Hepatocyte (in vitro differentiated cells): ENCODE data around the gene NME4. TPM values are rescaled to one million over a fixed set of nuclear protein-coding genes. Genes with fewer than 3 reads are reported as not detected.
"Not testable (repeated sequence)": the region's sequence is repeated elsewhere in the genome, so short reads cannot be mapped to it uniquely, and the experiment has no call there.

Source experiments
- DNase-seq: peaks from one replicate; pipeline ENCODE4 v3.0.0-alpha.2; 2016; ENCODE audit warnings: low spot score
- H2AFZ ChIP-seq: fragments of 200-600 bp; sonication (generic); 2 replicates; pipeline ENCODE4 v1.6.0; 2016; ENCODE audit warnings: antibody characterized with exemption, mild to moderate bottlenecking
- H3K27ac ChIP-seq: fragments of 200-600 bp; sonication (generic); 2 replicates; pipeline ENCODE4 v1.5.1; 2016; ENCODE audit warnings: mild to moderate bottlenecking
- H3K27me3 ChIP-seq: fragments of 200-600 bp; sonication (generic); 2 replicates; pipeline ENCODE4 v1.6.1; 2016
- H3K36me3 ChIP-seq: fragments of 200-600 bp; sonication (generic); replicated peaks from 2 replicates; pipeline ENCODE4 v1.5.1; 2016; ENCODE audit warnings: low read depth; ENCODE audit not compliant: insufficient read depth
- H3K4me1 ChIP-seq: fragments of 200-600 bp; sonication (generic); 2 replicates; pipeline ENCODE4 v1.5.1; 2016; ENCODE audit warnings: mild to moderate bottlenecking, moderate library complexity; ENCODE audit not compliant: insufficient read depth
- H3K4me2 ChIP-seq: fragments of 200-600 bp; sonication (generic); 2 replicates; pipeline ENCODE4 v1.6.0; 2016
- H3K4me3 ChIP-seq: fragments of 200-600 bp; sonication (generic); 2 replicates; pipeline ENCODE4 v1.5.1; 2016; ENCODE audit warnings: mild to moderate bottlenecking
- H3K79me2 ChIP-seq: fragments of 200-600 bp; sonication (generic); 2 replicates; pipeline ENCODE4 v1.6.0; 2017; ENCODE audit warnings: mild to moderate bottlenecking
- H3K9me2 ChIP-seq: fragments of 200-600 bp; sonication (generic); replicated peaks from 2 replicates; pipeline ENCODE4 v1.6.0; 2017; ENCODE audit warnings: mild to moderate bottlenecking; ENCODE audit not compliant: insufficient read depth
- H3K9me3 ChIP-seq: fragments of 200-600 bp; sonication (generic); 2 replicates; pipeline ENCODE4 v1.5.1; 2016; ENCODE audit warnings: low read depth, mild to moderate bottlenecking
- H4K20me1 ChIP-seq: fragments of 200-600 bp; sonication (generic); 2 replicates; pipeline ENCODE4 v1.6.0; 2016; ENCODE audit warnings: mild to moderate bottlenecking; ENCODE audit not compliant: insufficient read depth, poor library complexity, severe bottlenecking
- CTCF ChIP-seq: fragments of 200-600 bp; sonication (generic); IDR thresholded peaks from 2 replicates; pipeline ENCODE4 v1.5.1; 2016; ENCODE audit warnings: antibody characterized with exemption, mild to moderate bottlenecking; ENCODE audit not compliant: poor library complexity
- EZH2 ChIP-seq: fragments of 200-600 bp; sonication (generic); IDR thresholded peaks from 2 replicates; pipeline ENCODE4 v1.6.1; 2016; ENCODE audit warnings: antibody characterized with exemption, mild to moderate bottlenecking, borderline replicate concordance
- EZH2phosphoT487 ChIP-seq: fragments of 200-600 bp; sonication (generic); IDR thresholded peaks from one replicate; pipeline ENCODE4 v1.6.1; 2018; ENCODE audit warnings: antibody characterized with exemption, mild to moderate bottlenecking, low read depth, moderate library complexity; ENCODE audit not compliant: unreplicated experiment, severe bottlenecking
- WGBS: methylation state at CpG from one replicate; pipeline ENCODE4 v1.1.6; 2016; ENCODE audit warnings: low lambda C conversion rate; ENCODE audit errors: missing lambda C conversion rate; 5-methylcytosine and 5-hydroxymethylcytosine counted together
- polyA plus RNA-seq: library from polyadenylated mRNA; unstranded; fragments of >200 nt; fragmentation: Nextera tagmentation; extraction: Ambion mirVana; gene quantifications from 2 replicates; pipeline ENCODE4 v1.2.1, GENCODE V29; 2016
- total RNA-seq: library from RNA; depleted of rRNA; stranded (reverse); fragments of >200 nt; gene quantifications from 2 replicates; pipeline ENCODE4 v1.2.3, GENCODE V29; 2014

Gene NME4
- total RNA-seq (168 and 227 TPM in 2 replicates), polyA plus RNA-seq (543 and 611 TPM in 2 replicates)

- no peaks in the 10 kb centered on the region for H4K20me1 ChIP-seq
- peaks cover 19% of the 10 kb centered on the region for H3K4me1 ChIP-seq
- H3K36me3 ChIP-seq, result no peaks in the 10 kb centered on the region
- 2% methylated on average over 36 of the region's 75 CpGs for WGBS
- TF ChIP-seq CTCF (no peak), EZH2phosphoT487 (no peak), EZH2 (no peak)
- peak within 1 kb of the TSS; percentile 82 for H3K4me3 ChIP-seq
- H3K9me3 ChIP-seq, result no peaks in the 10 kb centered on the region
- H3K27ac ChIP-seq, result peak within 1 kb of the TSS; percentile 87
- peak within 1 kb of the TSS; percentile 90 for H2AFZ ChIP-seq
- H3K27me3 ChIP-seq, result no peaks in the 10 kb centered on the region
- peaks cover 22% of the 10 kb centered on the region for H3K79me2 ChIP-seq
- no peaks in the 10 kb centered on the region for H3K9me2 ChIP-seq
- DNase-seq, result peak; percentile 73
- peak within 1 kb of the TSS; percentile 93 for H3K4me2 ChIP-seq
These were observed at the start of gene NME4 for GRCh38 chr16:397135-397661. Gene NME4, plus strand, starts transcription at chr16:397199. Its CDS starts 24 bp downstream, at chr16:397223.

GRCh38 chr16:347203-347602 is 49.8 kb upstream of the NME4 start:
- peaks cover 97% of the 10 kb centered on the region for H3K79me2 ChIP-seq
- H3K4me3 ChIP-seq, result no peak overlapping the region
- WGBS, result 92% methylated on average over 6 of the region's 6 CpGs
- DNase-seq, result no peak
- H3K27me3 ChIP-seq, result no peaks in the 10 kb centered on the region
- TF ChIP-seq CTCF, result no peak
- no peak for TF ChIP-seq EZH2phosphoT487
- no peak for TF ChIP-seq EZH2
- H4K20me1 ChIP-seq, result peaks cover 87% of the 10 kb centered on the region
- H3K4me2 ChIP-seq, result no peak overlapping the region
- H2AFZ ChIP-seq, result no peak overlapping the region
- H3K9me2 ChIP-seq, result no peaks in the 10 kb centered on the region
- no peaks in the 10 kb centered on the region for H3K36me3 ChIP-seq
- peaks cover 11% of the 10 kb centered on the region for H3K4me1 ChIP-seq
- no peaks in the 10 kb centered on the region for H3K9me3 ChIP-seq
- no peak overlapping the region for H3K27ac ChIP-seq

GRCh38 chr16:348495-348894 is 48.5 kb upstream of the NME4 start:
- H2AFZ ChIP-seq, H3K4me3 ChIP-seq, H3K9me2 ChIP-seq, H3K36me3 ChIP-seq, DNase-seq, H3K27ac ChIP-seq, H3K4me2 ChIP-seq, H3K27me3 ChIP-seq, H3K9me3 ChIP-seq: not testable (repeated sequence)
- WGBS, result 98% methylated on average over 10 of the region's 10 CpGs
- Histone ChIP-seq H4K20me1 (peaks cover 76% of the 10 kb centered on the region), H3K79me2 (peaks cover 84% of the 10 kb centered on the region), H3K4me1 (peaks cover 11% of the 10 kb centered on the region)

GRCh38 chr16:349211-349610 is 47.8 kb upstream of the NME4 start:
- no peak for DNase-seq
- Histone ChIP-seq H3K9me2 (no peaks in the 10 kb centered on the region), H4K20me1 (peaks cover 69% of the 10 kb centered on the region), H3K4me2 (no peak overlapping the region), H3K4me1 (peaks cover 11% of the 10 kb centered on the region), H2AFZ (no peak overlapping the region), H3K4me3 (no peak overlapping the region), H3K36me3 (no peaks in the 10 kb centered on the region), H3K9me3 (no peaks in the 10 kb centered on the region), H3K79me2 (peaks cover 77% of the 10 kb centered on the region), H3K27ac (no peak overlapping the region), H3K27me3 (no peaks in the 10 kb centered on the region)
- TF ChIP-seq CTCF (no peak), EZH2phosphoT487 (no peak), EZH2 (no peak)
- 92% methylated on average over 7 of the region's 7 CpGs for WGBS
